Testis (tissue), 2 donors: ENCODE measurements around the gene COL1A2.

ENCODE experiments used
- CTCF ChIP-seq, 3 experiments: fragments of 450-650 bp in 2 of 3; fragments of 200-600 bp in 1 of 3; sonication (generic) in 1 of 3; IDR thresholded peaks; one replicate each; pipeline ENCODE4 v1.5.1; 2016 to 2019; ENCODE audit warnings: antibody characterized with exemption in 3 of 3, mild to moderate bottlenecking in 2 of 3, moderate library complexity in 1 of 3
- POLR2A ChIP-seq: fragments of 450-650 bp; IDR thresholded peaks from one replicate; pipeline ENCODE4 v1.6.1; 2017; ENCODE audit warnings: antibody characterized with exemption, mild to moderate bottlenecking, moderate library complexity

GRCh38 chr7:94414980-94415379 is 20.3 kb downstream of the COL1A2 start:
- no peak for TF ChIP-seq CTCF (IDR thresholded peaks at IDR 0.05)
- TF ChIP-seq POLR2A, result no peak
